Pancreas (tissue), 10 donors: ENCODE data around the gene FST. TPM values are rescaled to one million over a fixed set of nuclear protein-coding genes. Genes with fewer than 3 reads are reported as not detected.

Experiments used
- ATAC-seq, 4 donors: fragments of 200-7000 bp; cut with Tn5 transposase; one replicate each; pipeline versions ENCODE4 v1.8.0 to v1.9.1; 2020; ENCODE audit warnings: mild to moderate bottlenecking in 4 of 4, moderate library complexity in 4 of 4
- DNase-seq, 6 donors: peaks; one replicate each; pipeline ENCODE4 v3.0.0-alpha.2; 2020
- FAIRE-seq: peaks from 2 replicates; lab custom pipeline; 2012; peaks lifted over from hg19 to GRCh38; lab: Jason Lieb, UNC
- H3K27ac ChIP-seq, 4 donors: fragments of 200-600 bp; sonication (generic); 1 replicate in 3 of 4; 2 replicates in 1 of 4; pipeline versions ENCODE4 v1.5.0 to v1.8.0; 2020
- H3K27me3 ChIP-seq, 4 donors: fragments of 200-600 bp; one replicate each; pipeline ENCODE4 v1.8.0; 2021
- H3K36me3 ChIP-seq, 3 donors: fragments of 200-600 bp; sonication (generic) in 1 of 3; one replicate each; pipeline versions ENCODE4 v1.5.0 to v1.8.0; 2020 to 2021
- H3K4me1 ChIP-seq, 3 donors: fragments of 200-600 bp; one replicate each; pipeline ENCODE4 v1.8.0; 2021
- H3K4me3 ChIP-seq, 4 donors: fragments of 200-600 bp; sonication (generic) in 2 of 4; one replicate each; pipeline versions ENCODE4 v1.5.0 to v1.8.0; 2020 to 2021
- H3K9me3 ChIP-seq, 4 donors: fragments of 200-600 bp; one replicate each; pipeline ENCODE4 v1.8.0; 2021
- WGBS, 2 donors: extraction: QIAGEN DNeasy Blood & Tissue Kit; methylation state at CpG; one replicate each; pipeline ENCODE4 v1.1.7; 2013; 5-methylcytosine and 5-hydroxymethylcytosine counted together
- intact Hi-C, 3 donors: fragments of 100-400 bp; cut with DNase I; formaldehyde crosslinking; loops; one replicate each; pipeline versions ENCODE4 v1.11.1 to v1.14.2; 2022
- polyA plus RNA-seq, 2 donors: library from polyadenylated mRNA; stranded (reverse); fragments of 200-250 nt; gene quantifications; one replicate each; pipeline ENCODE4 v1.2.3, GENCODE V29; 2013
- total RNA-seq, 6 donors: library from RNA; stranded (reverse); fragmentation: NEBNext Ultra II Directional in 4 of 6; extraction: Animal tissue kit (Norgen Biotek cat#: 25700) in 4 of 6; gene quantifications; one replicate each; pipeline versions ENCODE4 v1.2.1 to v1.2.4, GENCODE V29; 2021 to 2023
- TF ChIP-seq, protein P1 (sequence below), 4 donors: fragments of 200-600 bp; sonication (generic) in 3 of 4; IDR thresholded peaks; one replicate each; pipeline versions ENCODE4 v1.5.0 to v1.8.0; 2021; ENCODE audit warnings: antibody characterized with exemption in 4 of 4
- donor health status: healthy with polysubstance abuse.
- donor health status: DM: no; HTN: no; CAD: no; lungs with moderate emphysema.
- donor health status: DM: no; HTN: no; CAD: no.
- donor health status: control.
- donor health status: control.
- donor health status: Bipolar disorder and iron deficiency.
- donor health status: DM: yes; HTN: yes; CAD: no.
- donor health status: DM: no; HTN: no; CAD: no.
- donor health status: DM: no; HTN: no; CAD: no.
- donor health status: DM: yes; HTN: yes; CAD: no.

Gene FST
- total and polyA plus RNA-seq, 8 donors: 0.45 to 1.8 (median 0.81) TPM; not detected in 1

DNA sequence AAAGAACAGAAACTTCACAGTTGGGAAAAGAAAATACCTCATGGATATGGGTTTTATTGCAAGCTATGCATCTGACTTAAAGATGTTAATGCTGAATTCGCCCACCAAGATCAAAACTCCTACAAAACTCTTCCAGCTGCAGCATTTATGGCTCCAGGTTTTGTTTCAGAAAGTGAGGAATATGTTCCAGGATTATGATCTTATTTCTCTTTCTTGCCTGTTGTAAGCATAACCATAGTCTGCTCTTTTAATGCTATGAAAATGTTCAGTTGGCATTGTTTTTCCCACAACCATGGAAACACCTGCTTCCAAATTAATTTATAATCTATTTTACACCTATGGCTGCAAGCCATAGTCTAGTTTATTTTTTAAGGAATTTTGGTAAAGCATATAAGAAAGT is 34.9 kb upstream of the FST start:
- FAIRE-seq: no peak
- TF ChIP-seq, protein P1, sequence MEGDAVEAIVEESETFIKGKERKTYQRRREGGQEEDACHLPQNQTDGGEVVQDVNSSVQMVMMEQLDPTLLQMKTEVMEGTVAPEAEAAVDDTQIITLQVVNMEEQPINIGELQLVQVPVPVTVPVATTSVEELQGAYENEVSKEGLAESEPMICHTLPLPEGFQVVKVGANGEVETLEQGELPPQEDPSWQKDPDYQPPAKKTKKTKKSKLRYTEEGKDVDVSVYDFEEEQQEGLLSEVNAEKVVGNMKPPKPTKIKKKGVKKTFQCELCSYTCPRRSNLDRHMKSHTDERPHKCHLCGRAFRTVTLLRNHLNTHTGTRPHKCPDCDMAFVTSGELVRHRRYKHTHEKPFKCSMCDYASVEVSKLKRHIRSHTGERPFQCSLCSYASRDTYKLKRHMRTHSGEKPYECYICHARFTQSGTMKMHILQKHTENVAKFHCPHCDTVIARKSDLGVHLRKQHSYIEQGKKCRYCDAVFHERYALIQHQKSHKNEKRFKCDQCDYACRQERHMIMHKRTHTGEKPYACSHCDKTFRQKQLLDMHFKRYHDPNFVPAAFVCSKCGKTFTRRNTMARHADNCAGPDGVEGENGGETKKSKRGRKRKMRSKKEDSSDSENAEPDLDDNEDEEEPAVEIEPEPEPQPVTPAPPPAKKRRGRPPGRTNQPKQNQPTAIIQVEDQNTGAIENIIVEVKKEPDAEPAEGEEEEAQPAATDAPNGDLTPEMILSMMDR (IDR thresholded peaks at IDR 0.05): no peak
- Histone ChIP-seq H3K9me3 (no peaks in the 10 kb centered on the region), H3K27me3 (no peaks in the 10 kb centered on the region), H3K4me3 (no peak overlapping the region), H3K36me3 (no peaks in the 10 kb centered on the region), H3K4me1 (no peaks in the 10 kb centered on the region), H3K27ac (no peak overlapping the region)
- intact Hi-C loops: no loop called here
- ATAC-seq: no peak
- WGBS, 2 donors: 50 to 63% methylated on average over 1 of the region's 1 CpG
- DNase-seq: no peak

DNA sequence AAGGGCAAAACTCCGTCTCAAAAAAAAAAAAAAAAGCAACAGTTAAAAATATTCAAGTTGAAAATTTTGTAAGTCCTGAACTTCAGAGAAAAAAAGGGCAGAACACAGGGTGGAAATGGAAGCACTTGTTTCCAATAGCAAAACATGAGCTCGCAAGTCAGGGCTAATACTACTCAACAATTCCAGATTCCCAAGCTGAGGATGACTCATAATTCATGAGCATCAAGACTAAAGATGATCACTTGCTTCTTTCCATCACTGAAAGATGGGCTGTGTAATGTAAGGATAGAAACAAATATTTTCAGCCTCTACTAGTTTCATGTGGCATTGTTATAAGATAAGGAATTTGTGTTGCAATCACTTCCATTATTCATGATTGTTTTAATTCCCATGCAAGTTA is 33.5 kb upstream of the FST start:
- H3K36me3 ChIP-seq: no peaks in the 10 kb centered on the region
- DNase-seq (no peak), FAIRE-seq (no peak), ATAC-seq (no peak)
- no peaks in the 10 kb centered on the region for H3K4me1 ChIP-seq
- H3K27me3 ChIP-seq: no peaks in the 10 kb centered on the region
- intact Hi-C loops: no loop called here
- H3K4me3 ChIP-seq: no peak overlapping the region
- WGBS, 2 donors: 82 to 84% methylated on average over 2 of the region's 2 CpGs
- no peak overlapping the region for H3K27ac ChIP-seq
- TF ChIP-seq, protein P1 (IDR thresholded peaks at IDR 0.05): no peak
- H3K9me3 ChIP-seq: no peaks in the 10 kb centered on the region

DNA sequence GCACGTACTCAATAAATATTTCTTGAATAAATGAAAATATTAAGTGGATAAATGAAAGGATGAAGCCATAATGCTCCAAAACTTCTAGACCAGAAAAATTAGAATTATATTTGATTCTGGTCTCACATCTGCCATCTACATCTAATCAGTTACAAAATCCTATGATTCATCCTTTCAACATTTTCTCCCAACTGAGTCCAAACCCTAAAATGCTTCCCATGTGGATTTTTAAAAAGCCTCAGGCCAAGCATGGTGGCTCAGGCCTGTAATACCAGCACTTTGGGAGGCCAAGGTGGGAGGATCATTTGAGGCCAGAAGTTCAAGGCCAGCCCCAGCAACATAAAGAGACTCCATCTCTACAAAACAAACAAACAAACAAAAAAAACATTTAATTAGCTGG is 31.6 kb upstream of the FST start:
- Histone ChIP-seq H3K27ac (no peak overlapping the region), H3K4me3 (no peak overlapping the region), H3K9me3 (no peaks in the 10 kb centered on the region), H3K4me1 (no peaks in the 10 kb centered on the region), H3K27me3 (no peaks in the 10 kb centered on the region), H3K36me3 (no peaks in the 10 kb centered on the region)
- DNase-seq (no peak), ATAC-seq (no peak), FAIRE-seq (no peak)
- 81% methylated on average over 1 of the region's 1 CpG for WGBS, 2 donors
- intact Hi-C loops: no loop called here
- TF ChIP-seq, protein P1 (IDR thresholded peaks at IDR 0.05): no peak

DNA sequence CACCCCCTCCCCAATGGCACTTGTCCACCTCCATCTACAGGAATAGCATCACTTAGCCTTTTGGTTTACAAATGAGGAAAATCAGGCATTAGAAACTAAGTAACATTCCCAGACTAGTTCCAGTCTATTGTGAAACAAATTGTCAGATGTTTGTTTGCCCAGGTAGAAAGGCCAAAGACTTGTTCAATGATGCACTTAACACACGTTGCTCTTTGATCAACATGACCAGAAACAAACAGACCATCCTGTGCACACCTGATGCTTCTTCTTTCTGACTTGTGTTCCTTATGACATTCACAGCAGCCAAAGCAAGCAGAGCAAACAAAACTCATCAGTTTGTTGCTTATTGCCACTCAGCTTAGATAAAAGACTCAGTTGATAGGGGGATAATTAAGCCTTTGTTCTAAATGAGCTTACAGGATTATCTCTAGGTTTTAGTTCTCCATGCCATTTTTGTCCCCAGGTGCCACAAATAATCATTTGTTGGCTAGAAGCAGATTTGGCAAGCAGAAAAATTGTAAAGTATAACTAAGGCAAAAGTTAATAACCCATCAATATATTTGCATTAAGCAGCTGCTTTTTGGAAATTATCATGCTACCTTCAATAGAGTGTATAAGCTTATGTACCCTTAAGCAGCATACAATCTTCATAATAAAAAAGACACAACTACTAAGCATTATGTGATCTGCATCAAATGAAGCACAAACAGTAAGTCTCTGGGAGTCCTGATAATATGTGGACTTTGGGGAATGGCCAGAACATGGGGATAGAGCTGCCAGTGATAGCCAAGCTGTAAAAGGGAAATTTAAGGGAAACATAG is 26.3 kb upstream of the FST start:
- Histone ChIP-seq H3K4me1 (no peaks in the 10 kb centered on the region), H3K9me3 (no peaks in the 10 kb centered on the region), H3K4me3 (no peak overlapping the region), H3K27me3 (no peaks in the 10 kb centered on the region), H3K27ac (no peak overlapping the region), H3K36me3 (no peaks in the 10 kb centered on the region)
- intact Hi-C loops: no loop called here
- ATAC-seq (no peak), DNase-seq (no peak), FAIRE-seq (no peak)
- TF ChIP-seq, protein P1 (IDR thresholded peaks at IDR 0.05): no peak
- 23 to 24% methylated on average over 1 of the region's 1 CpG for WGBS, 2 donors

DNA sequence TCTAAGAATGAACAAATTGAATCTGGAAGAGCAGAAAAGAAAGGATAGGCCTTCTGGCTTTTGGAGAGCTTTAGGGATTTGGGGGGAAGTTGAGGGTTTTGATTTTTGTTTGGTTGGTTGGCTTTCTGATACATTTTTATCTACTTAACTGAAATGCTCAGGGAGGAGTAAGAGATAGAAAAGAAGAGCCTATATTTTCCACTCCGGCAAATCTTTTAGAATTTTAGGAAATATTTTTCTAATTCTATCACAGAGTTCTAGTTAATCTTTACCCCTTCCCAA is 25.8 kb upstream of the FST start:
- intact Hi-C loops: no loop called here
- WGBS, 2 donors: 86 to 89% methylated on average over 1 of the region's 1 CpG
- TF ChIP-seq, protein P1 (IDR thresholded peaks at IDR 0.05): no peak
- H3K4me3 ChIP-seq: no peak overlapping the region
- H3K4me1 ChIP-seq: no peaks in the 10 kb centered on the region
- no peak for ATAC-seq
- no peak for FAIRE-seq
- no peaks in the 10 kb centered on the region for H3K27me3 ChIP-seq
- H3K36me3 ChIP-seq: no peaks in the 10 kb centered on the region
- no peak overlapping the region for H3K27ac ChIP-seq
- H3K9me3 ChIP-seq: no peaks in the 10 kb centered on the region
- no peak for DNase-seq
